Uterus (tissue), 2 donors: ENCODE results near the gene HLA-DQA1.

Experiments used
- CTCF ChIP-seq, 4 experiments: fragments of 200-600 bp in 2 of 4; fragments of 450-650 bp in 2 of 4; sonication (generic) in 2 of 4; IDR thresholded peaks; one replicate each; pipeline ENCODE4 v1.5.1; 2016 to 2019; ENCODE audit warnings: antibody characterized with exemption in 4 of 4, mild to moderate bottlenecking in 2 of 4, moderate library complexity in 1 of 4
- POLR2A ChIP-seq, 2 donors: fragments of 450-650 bp; IDR thresholded peaks; one replicate each; pipeline ENCODE4 v1.6.1; 2016; ENCODE audit warnings: antibody characterized with exemption in 2 of 2, mild to moderate bottlenecking in 1 of 2, moderate library complexity in 1 of 2

GRCh38 chr6:32641122-32641521 lies 3.9 kb downstream of the HLA-DQA1 start:
- no peak for TF ChIP-seq CTCF (IDR thresholded peaks at IDR 0.05)
- TF ChIP-seq POLR2A (IDR thresholded peaks at IDR 0.05) = no peak
